ENCODE data around the gene GRK5.

- TF ChIP-seq CTCF (IDR thresholded peaks at IDR 0.05; ENCODE audit: insufficient read depth, low read length, poor library complexity, severe bottlenecking) (no peak), EZH2phosphoT487 (conservative IDR thresholded peaks at IDR 0.05; ENCODE audit: low read length) (no peak)
Measured at GRCh38 chr10:119336599-119336998, 129.2 kb downstream of the GRK5 start.
